GM18861 (cell line): ENCODE data around the gene EVX2.

Source experiments
- ATAC-seq: cut with Tn5 transposase; IDR thresholded peaks from one replicate; pipeline ENCODE4 v1.9.1; 2021; ENCODE audit not compliant: unreplicated experiment

The EVX2 gene

GRCh38 chr2:176067589-176068418 is 16.0 kb downstream of the EVX2 start:
- ATAC-seq: no peak

- no peak for ATAC-seq
Observed at GRCh38 chr2:176066645-176067588, 16.8 kb downstream of the EVX2 start.

- no peak for ATAC-seq
Observed at GRCh38 chr2:176063958-176064357, 19.8 kb downstream of the EVX2 start.

- no peak for ATAC-seq
Observed at GRCh38 chr2:176056406-176056805, 27.4 kb downstream of the EVX2 start.

GRCh38 chr2:176039375-176039774 is 44.4 kb downstream of the EVX2 start:
- no peak for ATAC-seq

- no peak for ATAC-seq
Observed at GRCh38 chr2:176038694-176039093, 45.1 kb downstream of the EVX2 start.

- no peak for ATAC-seq
Observed at GRCh38 chr2:176035013-176035691, 48.6 kb downstream of the EVX2 start.

- ATAC-seq: no peak
Observed at GRCh38 chr2:176027806-176028205, 56.0 kb downstream of the EVX2 start.
